Liver (tissue), 3 donors: Measurements from ENCODE around the gene ABHD13.

Source experiments
- GABPA ChIP-seq, 2 donors: IDR thresholded peaks in 1 of 2; conservative IDR thresholded peaks in 1 of 2; 2 replicates each; pipeline ENCODE4 v1.6.1; 2016; ENCODE audit warnings: antibody characterized with exemption in 2 of 2, mild to moderate bottlenecking in 1 of 2, moderate library complexity in 1 of 2
- YY1 ChIP-seq: IDR thresholded peaks from 2 replicates; pipeline ENCODE4 v1.6.1; 2016; ENCODE audit warnings: antibody characterized with exemption, mild to moderate bottlenecking
- TF ChIP-seq, protein P1 (sequence below): fragments of 150-350 bp; IDR thresholded peaks from 2 replicates; pipeline ENCODE4 v1.5.1; 2017; ENCODE audit warnings: improper control_type of control experiment, low read depth, low read length; ENCODE audit not compliant: missing input control
- donor health status: healthy.
- donor health status: healthy.

DNA sequence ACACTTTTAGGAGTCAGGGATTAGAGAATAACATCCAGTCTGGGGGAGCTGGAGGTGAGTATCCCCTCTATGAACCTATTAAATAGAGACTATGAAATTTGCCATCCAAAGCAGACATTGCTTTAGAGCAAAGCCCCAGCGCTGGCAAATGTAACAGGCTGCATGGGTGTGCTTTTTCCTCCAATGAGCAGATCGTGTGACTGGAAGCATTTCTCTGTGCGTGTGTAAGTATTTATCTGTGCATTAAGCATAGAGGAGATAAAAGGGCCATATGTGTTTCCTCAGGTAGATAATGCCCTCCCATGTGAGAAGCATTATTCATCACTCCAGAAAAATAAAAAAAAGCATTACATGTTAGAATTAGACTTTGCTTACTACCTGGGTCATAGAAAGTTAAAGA, 52.2 kb downstream of the ABHD13 start:
- TF ChIP-seq, protein P1, sequence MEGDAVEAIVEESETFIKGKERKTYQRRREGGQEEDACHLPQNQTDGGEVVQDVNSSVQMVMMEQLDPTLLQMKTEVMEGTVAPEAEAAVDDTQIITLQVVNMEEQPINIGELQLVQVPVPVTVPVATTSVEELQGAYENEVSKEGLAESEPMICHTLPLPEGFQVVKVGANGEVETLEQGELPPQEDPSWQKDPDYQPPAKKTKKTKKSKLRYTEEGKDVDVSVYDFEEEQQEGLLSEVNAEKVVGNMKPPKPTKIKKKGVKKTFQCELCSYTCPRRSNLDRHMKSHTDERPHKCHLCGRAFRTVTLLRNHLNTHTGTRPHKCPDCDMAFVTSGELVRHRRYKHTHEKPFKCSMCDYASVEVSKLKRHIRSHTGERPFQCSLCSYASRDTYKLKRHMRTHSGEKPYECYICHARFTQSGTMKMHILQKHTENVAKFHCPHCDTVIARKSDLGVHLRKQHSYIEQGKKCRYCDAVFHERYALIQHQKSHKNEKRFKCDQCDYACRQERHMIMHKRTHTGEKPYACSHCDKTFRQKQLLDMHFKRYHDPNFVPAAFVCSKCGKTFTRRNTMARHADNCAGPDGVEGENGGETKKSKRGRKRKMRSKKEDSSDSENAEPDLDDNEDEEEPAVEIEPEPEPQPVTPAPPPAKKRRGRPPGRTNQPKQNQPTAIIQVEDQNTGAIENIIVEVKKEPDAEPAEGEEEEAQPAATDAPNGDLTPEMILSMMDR: no peak
- TF ChIP-seq GABPA (IDR thresholded peaks at IDR 0.05 in 1 of 2, conservative IDR thresholded peaks at IDR 0.05 in 1 of 2) (no peak), YY1 (no peak)
